Measurements from ENCODE around the gene TFB1M. TPM values are rescaled to one million over a fixed set of nuclear protein-coding genes. Genes with fewer than 3 reads are reported as not detected.
"Not testable (repeated sequence)": the region's sequence is repeated elsewhere in the genome, so short reads cannot be mapped to it uniquely, and the experiment has no call there.

TFB1M gene
- total RNA-seq, 4 donors from 2014 or later: 11.4 to 26.4 (median 13.3) TPM

DNA sequence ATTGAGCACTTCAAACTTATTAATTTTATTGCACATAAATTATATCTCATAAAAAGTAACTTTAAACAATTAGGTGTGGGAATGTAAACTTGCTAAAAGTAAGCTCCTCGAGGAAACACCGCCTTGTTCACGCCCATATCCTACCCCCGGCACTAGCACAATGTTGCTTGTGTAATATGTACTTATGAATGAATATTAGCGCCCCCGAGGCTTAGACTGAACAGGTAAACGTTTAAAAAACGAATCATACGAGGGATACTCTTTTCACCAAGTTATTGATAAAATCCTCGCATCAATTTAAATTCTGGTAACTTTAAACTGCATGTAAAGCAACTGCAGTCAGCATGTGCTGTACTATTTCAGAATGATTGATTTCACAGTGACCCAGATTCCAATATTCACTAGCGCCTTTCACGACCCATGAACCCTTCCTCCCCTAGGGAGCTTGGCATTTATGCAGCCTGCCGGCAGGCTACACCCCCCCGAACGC, 637 bp downstream of the TFB1M start:
- H3K27ac ChIP-seq: peak overlapping the region; percentile 83 to 90 (median 86)
- no peaks in the 10 kb centered on the region for H3K9me3 ChIP-seq
- H3K36me3 ChIP-seq: no peaks in the 10 kb centered on the region
- no peaks in the 10 kb centered on the region for H3K27me3 ChIP-seq
- DNase-seq: peak in 1 of 3 donors; percentile 36
- no peak for TF ChIP-seq POLR2A (IDR thresholded peaks at IDR 0.05)
- TF ChIP-seq, protein P1, sequence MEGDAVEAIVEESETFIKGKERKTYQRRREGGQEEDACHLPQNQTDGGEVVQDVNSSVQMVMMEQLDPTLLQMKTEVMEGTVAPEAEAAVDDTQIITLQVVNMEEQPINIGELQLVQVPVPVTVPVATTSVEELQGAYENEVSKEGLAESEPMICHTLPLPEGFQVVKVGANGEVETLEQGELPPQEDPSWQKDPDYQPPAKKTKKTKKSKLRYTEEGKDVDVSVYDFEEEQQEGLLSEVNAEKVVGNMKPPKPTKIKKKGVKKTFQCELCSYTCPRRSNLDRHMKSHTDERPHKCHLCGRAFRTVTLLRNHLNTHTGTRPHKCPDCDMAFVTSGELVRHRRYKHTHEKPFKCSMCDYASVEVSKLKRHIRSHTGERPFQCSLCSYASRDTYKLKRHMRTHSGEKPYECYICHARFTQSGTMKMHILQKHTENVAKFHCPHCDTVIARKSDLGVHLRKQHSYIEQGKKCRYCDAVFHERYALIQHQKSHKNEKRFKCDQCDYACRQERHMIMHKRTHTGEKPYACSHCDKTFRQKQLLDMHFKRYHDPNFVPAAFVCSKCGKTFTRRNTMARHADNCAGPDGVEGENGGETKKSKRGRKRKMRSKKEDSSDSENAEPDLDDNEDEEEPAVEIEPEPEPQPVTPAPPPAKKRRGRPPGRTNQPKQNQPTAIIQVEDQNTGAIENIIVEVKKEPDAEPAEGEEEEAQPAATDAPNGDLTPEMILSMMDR (IDR thresholded peaks at IDR 0.05): no peak
- peak overlapping the region; percentile 60 to 90 (median 81) for H3K4me3 ChIP-seq
- H3K4me1 ChIP-seq: peaks cover 0 to 7% (median 0%) of the 10 kb centered on the region in 4 donors

DNA sequence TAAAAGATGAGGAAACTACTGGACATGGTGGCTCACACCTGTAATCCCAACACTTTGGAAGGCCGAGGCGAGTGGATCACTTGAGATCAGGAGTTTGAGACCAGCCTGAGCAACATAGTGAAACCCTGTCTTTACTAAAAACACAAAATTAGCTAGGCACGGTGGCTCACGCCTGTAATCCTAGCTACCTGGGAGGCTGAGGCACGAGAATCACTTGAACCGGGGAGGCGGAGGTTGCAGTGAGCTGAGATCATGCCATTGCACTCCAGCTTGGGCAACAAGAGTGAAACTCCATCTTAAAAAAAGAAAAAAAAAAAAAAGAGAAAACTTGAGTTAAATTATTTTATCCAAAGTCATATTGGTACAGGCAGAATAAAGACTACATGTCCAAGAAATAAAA, 1.3 kb downstream of the TFB1M start:
- H3K4me3 ChIP-seq, H3K9me3 ChIP-seq, H3K27me3 ChIP-seq, H3K36me3 ChIP-seq, H3K4me1 ChIP-seq, H3K27ac ChIP-seq, DNase-seq: not testable (repeated sequence)

DNA sequence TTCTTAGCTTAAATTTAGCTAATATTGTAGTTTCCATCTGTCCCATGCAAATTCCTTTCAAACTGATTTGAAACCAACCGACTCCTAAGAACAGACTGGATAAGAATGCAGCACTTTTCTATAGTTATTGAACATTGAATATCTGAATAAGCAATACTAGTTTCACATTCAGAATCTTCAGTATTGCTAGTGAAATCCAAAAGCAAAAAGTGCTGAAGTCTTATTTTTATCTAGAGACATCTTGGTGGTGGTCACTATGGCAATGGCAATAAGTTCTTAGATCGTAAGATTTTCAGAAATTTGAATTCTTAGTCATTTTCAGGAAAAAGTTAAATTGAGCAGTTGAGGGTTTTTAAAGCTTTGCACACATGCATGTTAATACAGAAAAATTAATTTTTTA, 2.7 kb downstream of the TFB1M start:
- Histone ChIP-seq H3K36me3 (no peaks in the 10 kb centered on the region), H3K9me3 (no peaks in the 10 kb centered on the region), H3K4me3 (no peak overlapping the region), H3K4me1 (peaks cover 0 to 7% (median 0%) of the 10 kb centered on the region in 4 donors), H3K27me3 (no peaks in the 10 kb centered on the region), H3K27ac (no peak overlapping the region)
- DNase-seq: no peak
- TF ChIP-seq, protein P1 (IDR thresholded peaks at IDR 0.05): no peak
- TF ChIP-seq POLR2A (IDR thresholded peaks at IDR 0.05): no peak

DNA sequence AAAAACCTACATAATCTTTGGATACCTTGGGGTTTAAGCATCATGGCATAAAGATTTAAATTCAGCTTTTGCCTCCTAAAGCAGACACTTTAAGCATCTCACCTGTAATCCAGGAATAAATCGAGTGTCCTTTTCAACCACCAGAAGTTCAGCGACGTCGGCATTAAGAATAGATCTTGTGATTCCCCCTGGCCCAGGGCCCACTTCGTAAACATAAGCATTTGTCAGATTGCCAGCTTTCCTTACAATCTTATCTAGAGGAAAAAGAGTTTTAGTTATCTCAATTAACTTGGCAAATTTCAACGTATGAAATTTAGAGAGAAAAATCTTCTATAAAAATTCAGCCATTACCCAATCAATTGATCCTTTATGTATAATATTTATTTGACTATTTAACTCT, 3.2 kb downstream of the TFB1M start:
- no peak for DNase-seq
- Histone ChIP-seq H3K27me3 (no peaks in the 10 kb centered on the region), H3K4me1 (peaks cover 0 to 7% (median 0%) of the 10 kb centered on the region in 4 donors), H3K4me3 (no peak overlapping the region), H3K27ac (no peak overlapping the region), H3K9me3 (no peaks in the 10 kb centered on the region), H3K36me3 (peaks cover 0 to 5% (median 0%) of the 10 kb centered on the region in 3 donors)
- TF ChIP-seq, protein P1 (IDR thresholded peaks at IDR 0.05): no peak
- TF ChIP-seq POLR2A (IDR thresholded peaks at IDR 0.05): no peak

DNA sequence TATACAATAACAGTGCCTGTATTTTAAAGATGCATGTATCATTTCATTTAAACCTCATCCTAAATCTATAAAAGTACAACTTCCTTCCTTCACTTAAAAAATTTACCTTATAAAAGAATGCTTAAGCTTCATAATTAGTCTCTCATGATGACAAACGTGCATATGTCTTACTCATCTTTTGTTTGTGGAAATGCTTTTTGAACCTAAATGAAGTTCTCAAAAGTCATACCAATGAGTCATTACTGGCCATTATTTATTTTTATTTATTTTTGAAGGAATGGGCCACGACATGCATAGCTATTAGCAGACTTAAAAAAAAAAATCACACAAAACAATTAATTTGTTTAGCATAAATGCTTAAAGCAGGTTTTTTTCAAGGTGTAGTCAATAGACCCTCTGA, 3.7 kb downstream of the TFB1M start:
- TF ChIP-seq, protein P1 (IDR thresholded peaks at IDR 0.05): no peak
- TF ChIP-seq POLR2A (IDR thresholded peaks at IDR 0.05): no peak
- Histone ChIP-seq H3K4me1 (peaks cover 0 to 7% (median 0%) of the 10 kb centered on the region in 4 donors), H3K4me3 (no peak overlapping the region), H3K9me3 (no peaks in the 10 kb centered on the region), H3K27me3 (no peaks in the 10 kb centered on the region), H3K36me3 (peaks cover 0 to 6% (median 0%) of the 10 kb centered on the region in 3 donors), H3K27ac (no peak overlapping the region)
- no peak for DNase-seq

DNA sequence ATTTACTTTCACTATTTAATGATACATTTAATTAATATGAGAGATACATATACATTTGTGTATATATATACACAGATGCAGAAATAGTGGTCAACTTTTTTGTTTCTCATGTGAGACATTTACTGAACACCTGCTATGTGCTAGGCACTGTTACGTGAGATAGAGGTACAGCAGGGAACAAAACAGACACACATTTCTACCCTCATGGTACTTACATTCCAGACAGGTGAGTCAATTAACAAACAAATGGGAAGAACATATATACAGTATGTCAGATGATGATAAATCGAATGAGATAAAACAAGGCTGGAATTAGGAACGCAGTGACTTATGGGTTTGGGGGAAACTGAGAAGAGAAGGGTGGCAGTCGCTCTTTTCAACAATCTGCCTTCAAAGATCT, 5.1 kb downstream of the TFB1M start:
- Histone ChIP-seq H3K9me3 (no peaks in the 10 kb centered on the region), H3K27ac (no peak overlapping the region), H3K36me3 (peaks cover 0 to 6% (median 0%) of the 10 kb centered on the region in 3 donors), H3K27me3 (no peaks in the 10 kb centered on the region), H3K4me1 (peaks cover 0 to 7% (median 0%) of the 10 kb centered on the region in 4 donors), H3K4me3 (no peak overlapping the region)
- TF ChIP-seq POLR2A (IDR thresholded peaks at IDR 0.05): no peak
- TF ChIP-seq, protein P1 (IDR thresholded peaks at IDR 0.05): no peak
- no peak for DNase-seq
